HepG2 (cell line): ENCODE data around the gene SCAPER. TPM values are rescaled to one million over a fixed set of nuclear protein-coding genes. Genes with fewer than 3 reads are reported as not detected.

ENCODE experiments used
- BORCS8-MEF2B ChIP-seq: sonication (generic); formaldehyde crosslinking; IDR thresholded peaks from 2 replicates; pipeline ENCODE4 v1.8.0; 2022; ENCODE audit warnings: mild to moderate bottlenecking, missing genetic modification reagents
- CENPT ChIP-seq: sonication (generic); formaldehyde crosslinking; IDR thresholded peaks from 2 replicates; pipeline ENCODE4 v1.8.0; 2022; ENCODE audit warnings: low read depth, mild to moderate bottlenecking, moderate library complexity, missing genetic modification reagents
- CHCHD3 ChIP-seq: sonication (generic); formaldehyde crosslinking; IDR thresholded peaks from 2 replicates; pipeline ENCODE4 v1.8.0; 2022; ENCODE audit warnings: mild to moderate bottlenecking, missing genetic modification reagents, moderate library complexity
- CTCF ChIP-seq: sonication (generic); formaldehyde crosslinking; IDR thresholded peaks from 2 replicates; pipeline ENCODE4 v1.5.0; 2020; ENCODE audit warnings: mild to moderate bottlenecking, missing genetic modification reagents, moderate library complexity
- GATAD2A ChIP-seq: IDR thresholded peaks from 2 replicates; pipeline ENCODE4 v1.6.1; 2016
- GLI4 ChIP-seq: sonication (generic); formaldehyde crosslinking; IDR thresholded peaks from 2 replicates; pipeline ENCODE4 v1.5.1; 2020; ENCODE audit warnings: missing genetic modification reagents, mild to moderate bottlenecking, moderate library complexity, borderline replicate concordance
- HIVEP1 ChIP-seq: sonication (generic); formaldehyde crosslinking; IDR thresholded peaks from 2 replicates; pipeline ENCODE4 v1.4.0; 2020; ENCODE audit warnings: mild to moderate bottlenecking, missing genetic modification reagents
- MAFK ChIP-seq, 2 experiments: IDR thresholded peaks in 1 of 2; conservative IDR thresholded peaks in 1 of 2; 2 replicates each; pipeline ENCODE4 v1.6.1; 2011; ENCODE audit warnings: improper control_type of control experiment in 2 of 2, low read length in 2 of 2
- MLX ChIP-seq: IDR thresholded peaks from 2 replicates; pipeline ENCODE4 v1.6.1; 2016
- MTA3 ChIP-seq: sonication (generic); formaldehyde crosslinking; IDR thresholded peaks from 2 replicates; pipeline ENCODE4 v1.4.0; 2020; ENCODE audit warnings: missing genetic modification reagents
- NFE2L2 ChIP-seq: fragments of 150-350 bp; IDR thresholded peaks from 2 replicates; pipeline ENCODE4 v1.6.1; 2014; ENCODE audit warnings: low read length
- PHF5A ChIP-seq: IDR thresholded peaks from one replicate; pipeline ENCODE4 v1.6.1; 2018; ENCODE audit warnings: low read depth, missing genetic modification reagents; ENCODE audit not compliant: unreplicated experiment
- RNF2 ChIP-seq: fragments of 450-650 bp; conservative IDR thresholded peaks from 2 replicates; pipeline ENCODE4 v1.6.1; 2016; ENCODE audit warnings: low read depth
- TCF12 ChIP-seq, 2 experiments: fragments of 450-650 bp in 1 of 2; sonication (generic) in 1 of 2; formaldehyde crosslinking in 1 of 2; IDR thresholded peaks; 2 replicates each; pipeline versions ENCODE4 v1.6.1 to v1.8.0; 2017 to 2022; ENCODE audit warnings: antibody characterized with exemption in 1 of 2, mild to moderate bottlenecking in 1 of 2, missing genetic modification reagents in 1 of 2, moderate library complexity in 1 of 2
- TMF1 ChIP-seq: sonication (generic); formaldehyde crosslinking; IDR thresholded peaks from 2 replicates; pipeline ENCODE4 v1.8.1; 2022; ENCODE audit warnings: low read depth, missing genetic modification reagents
- U2AF2 ChIP-seq: fragments of 200-400 bp; formaldehyde crosslinking; IDR thresholded peaks from 2 replicates; pipeline ENCODE4 v1.6.1; 2017; ENCODE audit warnings: low read depth, mild to moderate bottlenecking, low read length
- ZBTB46 ChIP-seq: sonication (generic); formaldehyde crosslinking; IDR thresholded peaks from 2 replicates; pipeline ENCODE4 v1.4.0; 2020; ENCODE audit warnings: mild to moderate bottlenecking, missing genetic modification reagents, borderline replicate concordance
- ZNF160 ChIP-seq: sonication (generic); formaldehyde crosslinking; IDR thresholded peaks from 2 replicates; pipeline ENCODE4 v1.8.0; 2022; ENCODE audit warnings: mild to moderate bottlenecking, inconsistent platforms, missing genetic modification reagents
- ZNF251 ChIP-seq: sonication (generic); formaldehyde crosslinking; IDR thresholded peaks from 2 replicates; pipeline ENCODE4 v1.9.0; 2021; ENCODE audit warnings: mild to moderate bottlenecking, missing genetic modification reagents
- ZNF354B ChIP-seq: sonication (generic); formaldehyde crosslinking; IDR thresholded peaks from 2 replicates; pipeline ENCODE4 v1.8.0; 2022; ENCODE audit warnings: mild to moderate bottlenecking, missing genetic modification reagents
- ZNF543 ChIP-seq: sonication (generic); formaldehyde crosslinking; IDR thresholded peaks from 2 replicates; pipeline ENCODE4 v1.4.0; 2020; ENCODE audit warnings: mild to moderate bottlenecking, missing genetic modification reagents
- ZNF672 ChIP-seq: sonication (generic); formaldehyde crosslinking; IDR thresholded peaks from 2 replicates; pipeline ENCODE4 v1.8.1; 2022; ENCODE audit warnings: missing genetic modification reagents
- polyA plus RNA-seq, 8 experiments: library from polyadenylated mRNA; depleted of rRNA in 3 of 8; stranded (reverse) in 7 of 8; unstranded in 1 of 8; fragments of >200 nt; fragmentation: Illumina TruSeq in 4 of 8; extraction: Trizol in 4 of 8; gene quantifications; 2 replicates each; pipeline versions ENCODE4 v1.2.1 to v1.2.3, GENCODE V29; 2011 to 2016; ENCODE audit warnings: low read depth in 4 of 8, missing spikeins in 1 of 8, mixed read lengths in 1 of 8; ENCODE audit not compliant: insufficient read depth in 1 of 8
- total RNA-seq, 5 experiments: library from RNA; depleted of rRNA; stranded (reverse); fragments of >200 nt; fragmentation: Illumina TruSeq; extraction: Trizol; gene quantifications; 2 replicates each; pipeline ENCODE4 v1.2.3, GENCODE V29; 2016; ENCODE audit warnings: low read depth in 1 of 5
- TF ChIP-seq, protein P1 (sequence below): sonication (generic); formaldehyde crosslinking; IDR thresholded peaks from 2 replicates; pipeline ENCODE4 v1.5.1; 2020; ENCODE audit warnings: mild to moderate bottlenecking, missing genetic modification reagents

Gene SCAPER
- total and polyA plus RNA-seq, 2 of the 13 experiments (the other 11 are each of a cell fraction or from before 2014, with no cell fraction given), result 4.3 to 10.5 TPM

DNA sequence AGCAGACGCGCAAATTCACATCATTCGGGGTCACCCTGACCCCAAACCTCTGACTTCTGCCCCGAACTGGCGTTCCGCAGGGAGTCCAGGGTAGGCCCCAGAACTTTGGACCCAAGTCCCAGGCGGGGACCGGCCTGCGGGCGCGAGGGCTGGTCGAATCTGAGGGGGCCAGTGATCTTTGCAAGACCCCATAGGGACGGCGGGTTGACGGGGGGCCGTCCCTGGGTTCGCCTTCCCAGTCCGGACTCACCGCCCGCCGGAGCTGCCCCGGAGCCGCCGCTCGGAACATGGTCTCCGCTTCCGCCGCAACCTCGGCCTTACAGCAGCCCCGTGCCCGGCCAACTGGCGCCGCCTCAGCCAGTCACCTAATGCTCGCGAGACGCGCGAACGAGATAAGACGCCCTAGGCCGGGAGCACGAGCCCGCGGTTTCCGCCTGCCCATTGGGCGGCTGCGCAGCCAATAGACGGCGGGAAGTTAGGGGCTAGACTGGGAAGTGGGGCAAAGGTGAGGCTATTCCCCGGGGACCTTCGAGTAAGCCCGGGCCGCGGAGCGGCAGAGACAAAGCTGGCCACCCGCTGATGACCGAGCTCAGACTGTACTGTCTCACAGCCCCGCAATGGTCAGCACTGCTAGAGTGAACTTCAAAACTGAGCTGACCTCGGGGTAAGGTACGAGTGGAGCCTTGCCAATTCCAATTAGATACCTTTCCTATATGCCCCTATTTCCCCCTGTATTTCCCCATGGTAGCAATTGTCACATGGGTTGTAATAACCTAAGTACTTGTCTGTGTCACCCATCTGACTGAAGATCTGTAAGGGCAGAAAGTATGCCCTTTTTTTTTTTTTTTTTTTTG, 593.8 kb downstream of the SCAPER start, which contains the start of gene ETFA (continued):
- TF ChIP-seq, protein P1, sequence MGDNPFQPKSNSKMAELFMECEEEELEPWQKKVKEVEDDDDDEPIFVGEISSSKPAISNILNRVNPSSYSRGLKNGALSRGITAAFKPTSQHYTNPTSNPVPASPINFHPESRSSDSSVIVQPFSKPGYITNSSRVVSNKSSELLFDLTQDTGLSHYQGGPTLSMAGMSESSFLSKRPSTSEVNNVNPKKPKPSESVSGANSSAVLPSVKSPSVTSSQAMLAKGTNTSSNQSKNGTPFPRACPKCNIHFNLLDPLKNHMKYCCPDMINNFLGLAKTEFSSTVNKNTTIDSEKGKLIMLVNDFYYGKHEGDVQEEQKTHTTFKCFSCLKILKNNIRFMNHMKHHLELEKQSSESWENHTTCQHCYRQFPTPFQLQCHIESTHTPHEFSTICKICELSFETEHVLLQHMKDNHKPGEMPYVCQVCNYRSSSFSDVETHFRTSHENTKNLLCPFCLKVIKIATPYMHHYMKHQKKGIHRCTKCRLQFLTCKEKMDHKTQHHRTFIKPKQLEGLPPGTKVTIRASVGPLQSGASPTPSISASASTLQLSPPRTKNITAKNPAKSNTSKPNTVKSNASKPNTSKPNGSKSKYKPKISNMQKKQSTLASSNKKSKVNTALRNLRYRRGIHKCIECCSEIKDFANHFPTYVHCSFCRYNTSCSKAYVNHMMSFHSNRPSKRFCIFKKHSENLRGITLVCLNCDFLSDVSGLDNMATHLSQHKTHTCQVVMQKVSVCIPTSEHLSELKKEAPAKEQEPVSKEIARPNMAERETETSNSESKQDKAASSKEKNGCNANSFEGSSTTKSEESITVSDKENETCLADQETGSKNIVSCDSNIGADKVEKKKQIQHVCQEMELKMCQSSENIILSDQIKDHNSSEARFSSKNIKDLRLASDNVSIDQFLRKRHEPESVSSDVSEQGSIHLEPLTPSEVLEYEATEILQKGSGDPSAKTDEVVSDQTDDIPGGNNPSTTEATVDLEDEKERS (CRISPR knock-in tag), result peak; percentile 64; the same call in 1 of the 2 replicates
- TF ChIP-seq ZBTB46 (CRISPR knock-in tag), result peak; percentile 92; the same call in 1 of the 2 replicates
- TF ChIP-seq NFE2L2, result no peak
- no peak for TF ChIP-seq MAFK (conservative IDR thresholded peaks at IDR 0.05 in 1 of 2, IDR thresholded peaks at IDR 0.05 in 1 of 2; ENCODE audit: low read length in 2 of 2)
- TF ChIP-seq HIVEP1, result peak; percentile 90
- peak; percentile 71; the same call in 1 of the 2 replicates for TF ChIP-seq MLX (CRISPR knock-in tag)
- no peak for TF ChIP-seq GLI4
- TF ChIP-seq ZNF160 (CRISPR knock-in tag), result 0 out of 2 replicates have a peak, but pooled peaks have one; percentile 9
- peak; percentile 29 for TF ChIP-seq GATAD2A (CRISPR knock-in tag)
- 0 out of 2 replicates have a peak, but pooled peaks have one; percentile 4 for TF ChIP-seq CTCF
- TF ChIP-seq ZNF672 (CRISPR knock-in tag), result no peak
- peak; percentile 78; the same call in 1 of the 2 replicates for TF ChIP-seq BORCS8-MEF2B (CRISPR knock-in tag)
- 0 out of 2 replicates have a peak, but pooled peaks have one; percentile 57 for TF ChIP-seq TMF1 (CRISPR knock-in tag)
- peak; percentile 87 for TF ChIP-seq RNF2
- no peak for TF ChIP-seq CENPT (CRISPR knock-in tag)
- peak; percentile 98 for TF ChIP-seq ZNF543 (CRISPR knock-in tag)
- TF ChIP-seq CHCHD3 (CRISPR knock-in tag), result peak; percentile 75; the same call in 1 of the 2 replicates
- no peak for TF ChIP-seq ZNF354B (CRISPR knock-in tag)
- no peak for TF ChIP-seq ZNF251 (CRISPR knock-in tag)
- TF ChIP-seq U2AF2, result no peak
- peak; percentile 69 for TF ChIP-seq PHF5A (CRISPR knock-in tag)
- no peak for TF ChIP-seq TCF12 (IDR thresholded peaks at IDR 0.05)
- TF ChIP-seq TCF12 (CRISPR knock-in tag; IDR thresholded peaks at IDR 0.05), result no peak
- TF ChIP-seq MTA3 (CRISPR knock-in tag), result no peak
